ENCODE measurements around the gene MDH2.

- TF ChIP-seq CTCF (IDR thresholded peaks at IDR 0.05; ENCODE audit: poor library complexity), result no peak
- TF ChIP-seq EZH2 (IDR thresholded peaks at IDR 0.05; ENCODE audit: borderline replicate concordance), result no peak
- TF ChIP-seq EZH2phosphoT487 (IDR thresholded peaks at IDR 0.05; ENCODE audit: low read depth, severe bottlenecking, unreplicated experiment), result no peak
Measured at GRCh38 chr7:76008156-76008687, 39.7 kb upstream of the MDH2 start.

Measured in hepatocyte (in vitro differentiated cells).